Lower leg skin (tissue), 3 donors: ENCODE measurements around the gene KRT39.

ENCODE experiments used
- POLR2A ChIP-seq, 2 donors: fragments of 450-650 bp; IDR thresholded peaks; one replicate each; pipeline ENCODE4 v1.6.1; 2016 to 2017; ENCODE audit warnings: antibody characterized with exemption in 2 of 2, mild to moderate bottlenecking in 1 of 2, moderate library complexity in 1 of 2
- TF ChIP-seq, protein P1 (sequence below), 3 donors: fragments of 450-650 bp; IDR thresholded peaks; one replicate each; pipeline ENCODE4 v1.5.1; 2016; ENCODE audit warnings: antibody characterized with exemption in 3 of 3, mild to moderate bottlenecking in 3 of 3, moderate library complexity in 2 of 3

- TF ChIP-seq POLR2A (IDR thresholded peaks at IDR 0.05) = no peak
- TF ChIP-seq, protein P1, sequence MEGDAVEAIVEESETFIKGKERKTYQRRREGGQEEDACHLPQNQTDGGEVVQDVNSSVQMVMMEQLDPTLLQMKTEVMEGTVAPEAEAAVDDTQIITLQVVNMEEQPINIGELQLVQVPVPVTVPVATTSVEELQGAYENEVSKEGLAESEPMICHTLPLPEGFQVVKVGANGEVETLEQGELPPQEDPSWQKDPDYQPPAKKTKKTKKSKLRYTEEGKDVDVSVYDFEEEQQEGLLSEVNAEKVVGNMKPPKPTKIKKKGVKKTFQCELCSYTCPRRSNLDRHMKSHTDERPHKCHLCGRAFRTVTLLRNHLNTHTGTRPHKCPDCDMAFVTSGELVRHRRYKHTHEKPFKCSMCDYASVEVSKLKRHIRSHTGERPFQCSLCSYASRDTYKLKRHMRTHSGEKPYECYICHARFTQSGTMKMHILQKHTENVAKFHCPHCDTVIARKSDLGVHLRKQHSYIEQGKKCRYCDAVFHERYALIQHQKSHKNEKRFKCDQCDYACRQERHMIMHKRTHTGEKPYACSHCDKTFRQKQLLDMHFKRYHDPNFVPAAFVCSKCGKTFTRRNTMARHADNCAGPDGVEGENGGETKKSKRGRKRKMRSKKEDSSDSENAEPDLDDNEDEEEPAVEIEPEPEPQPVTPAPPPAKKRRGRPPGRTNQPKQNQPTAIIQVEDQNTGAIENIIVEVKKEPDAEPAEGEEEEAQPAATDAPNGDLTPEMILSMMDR (IDR thresholded peaks at IDR 0.05) = no peak
Measured at GRCh38 chr17:40915721-40916256, 51.0 kb downstream of the KRT39 start.
